SK-N-SH (cell line): Measurements from ENCODE around the gene ST7.

Experiments
- CTCF ChIP-seq: fragments of 200-600 bp; sonication (generic); IDR thresholded peaks from 2 replicates; pipeline ENCODE4 v1.6.1; 2017; ENCODE audit warnings: antibody characterized with exemption, mild to moderate bottlenecking, moderate library complexity
- EP300 ChIP-seq, 2 experiments: IDR thresholded peaks; 2 replicates each; pipeline versions ENCODE4 v1.4.0 to v1.6.1; 2012; ENCODE audit warnings: borderline replicate concordance in 1 of 2, low read depth in 1 of 2, low read length in 1 of 2
- EZH2phosphoT487 ChIP-seq: fragments of 200-600 bp; sonication (generic); IDR thresholded peaks from 2 replicates; pipeline ENCODE4 v1.6.1; 2017; ENCODE audit warnings: low read depth, mixed run types, mild to moderate bottlenecking, antibody characterized with exemption, moderate library complexity, borderline replicate concordance
- IRF3 ChIP-seq: fragments of 150-350 bp; IDR thresholded peaks from 2 replicates; pipeline ENCODE4 v1.6.1; 2016; ENCODE audit warnings: mild to moderate bottlenecking, low read depth, low read length
- MAX ChIP-seq: IDR thresholded peaks from 2 replicates; pipeline ENCODE4 v1.4.0; 2012; ENCODE audit warnings: low read depth
- MXI1 ChIP-seq: IDR thresholded peaks from 2 replicates; pipeline ENCODE4 v1.6.1; 2012; ENCODE audit warnings: mild to moderate bottlenecking, low read depth, low read length, improper control_type of control experiment
- REST ChIP-seq: IDR thresholded peaks from 2 replicates; pipeline ENCODE4 v1.6.1; 2012; ENCODE audit warnings: mild to moderate bottlenecking, low read depth, low read length, moderate library complexity
- RFX5 ChIP-seq: IDR thresholded peaks from 2 replicates; pipeline ENCODE4 v1.6.1; 2012; ENCODE audit warnings: mild to moderate bottlenecking, improper control_type of control experiment, low read length
- SIN3A ChIP-seq: IDR thresholded peaks from 2 replicates; pipeline ENCODE4 v1.6.1; 2012; ENCODE audit warnings: low read depth, mild to moderate bottlenecking, low read length, moderate library complexity, borderline replicate concordance
- USF2 ChIP-seq: fragments of 150-350 bp; IDR thresholded peaks from 2 replicates; pipeline ENCODE4 v1.6.1; 2017; ENCODE audit warnings: antibody characterized with exemption, low read length, low read depth, borderline replicate concordance
- YY1 ChIP-seq: IDR thresholded peaks from 2 replicates; pipeline ENCODE4 v1.4.0; 2012; ENCODE audit warnings: low read depth, mild to moderate bottlenecking
- ZBTB33 ChIP-seq: IDR thresholded peaks from 2 replicates; pipeline ENCODE4 v1.4.0; 2012; ENCODE audit warnings: low read depth, borderline replicate concordance

GRCh38 chr7:117153016-117153545, 199.8 kb downstream of the ST7 start:
- TF ChIP-seq EZH2phosphoT487 (no peak), CTCF (no peak), MXI1 (no peak), REST (no peak), USF2 (no peak), MAX (no peak), EP300 (IDR thresholded peaks at IDR 0.05; ENCODE audit: borderline replicate concordance in 1 of 2, low read depth in 1 of 2, low read length in 1 of 2) (no peak), YY1 (no peak), IRF3 (no peak), ZBTB33 (no peak), SIN3A (no peak), RFX5 (no peak)
